ENCODE data around the gene DOK4. TPM values are rescaled to one million over a fixed set of nuclear protein-coding genes. Genes with fewer than 3 reads are reported as not detected.

Gene DOK4
- total RNA-seq, 2 experiments from 2014 or later, result 2.4 to 2.9 TPM

- no peak for TF ChIP-seq CTCF (IDR thresholded peaks at IDR 0.05)
- peaks cover 5% of the 10 kb centered on the region for H3K4me1 Mint-ChIP-seq (ENCODE audit: low read depth)
- ChIA-PET POLR2A (no interaction called here), CTCF (no interaction called here)
- H3K27me3 Mint-ChIP-seq, result no peaks in the 10 kb centered on the region
- no peak for DNase-seq
- no peak overlapping the region for H3K27ac Mint-ChIP-seq
- H3K9me3 Mint-ChIP-seq, result no peaks in the 10 kb centered on the region
- peaks cover 52% of the 10 kb centered on the region for H3K36me3 Mint-ChIP-seq (ENCODE audit: low read depth)
- Histone ChIP-seq H3K4me3 (ENCODE audit: low read length) (no peak overlapping the region), H3K27me3 (ENCODE audit: control insufficient read depth in 1 of 2, insufficient read depth in 2 of 2, low read length in 2 of 2) (no peaks in the 10 kb centered on the region), H3K4me1 (ENCODE audit: insufficient read depth, low read length) (peaks cover 3% of the 10 kb centered on the region), H3K9me3 (ENCODE audit: control insufficient read depth in 1 of 2, insufficient read depth in 1 of 2, low read length in 2 of 2) (no peaks in the 10 kb centered on the region), H3K36me3 (ENCODE audit: insufficient read depth, low read length) (peaks cover 48% of the 10 kb centered on the region), H3K27ac (ENCODE audit: low read depth in 1 of 2, low read length in 2 of 2) (no peak overlapping the region)
- no peak overlapping the region for H3K4me3 Mint-ChIP-seq
- intact Hi-C loops (cut with DNase I, micrococcal nuclease), result no loop called here
- ATAC-seq (ENCODE audit: poor library complexity), result no peak
Measured at GRCh38 chr16:57427307-57427706, 59.0 kb downstream of the DOK4 start.

- no peak overlapping the region for H3K4me3 Mint-ChIP-seq
- no peak for TF ChIP-seq CTCF (IDR thresholded peaks at IDR 0.05)
- peaks cover 3% of the 10 kb centered on the region for H3K4me1 Mint-ChIP-seq (ENCODE audit: low read depth)
- no peak overlapping the region for H3K27ac ChIP-seq (ENCODE audit: low read depth in 1 of 2, low read length in 2 of 2)
- H3K36me3 Mint-ChIP-seq (ENCODE audit: low read depth), result peaks cover 44% of the 10 kb centered on the region
- H3K27me3 ChIP-seq (ENCODE audit: control insufficient read depth in 1 of 2, insufficient read depth in 2 of 2, low read length in 2 of 2), result no peaks in the 10 kb centered on the region
- no peaks in the 10 kb centered on the region for H3K4me1 ChIP-seq (ENCODE audit: insufficient read depth, low read length)
- no peak overlapping the region for H3K27ac Mint-ChIP-seq
- H3K36me3 ChIP-seq (ENCODE audit: insufficient read depth, low read length), result peaks cover 38% of the 10 kb centered on the region
- no peaks in the 10 kb centered on the region for H3K27me3 Mint-ChIP-seq
- ATAC-seq (ENCODE audit: poor library complexity) (no peak), DNase-seq (no peak)
- intact Hi-C loops (cut with DNase I, micrococcal nuclease), result no loop called here
- H3K4me3 ChIP-seq (ENCODE audit: low read length), result no peak overlapping the region
- CTCF ChIA-PET, result no interaction called here
- no peaks in the 10 kb centered on the region for H3K9me3 Mint-ChIP-seq
- POLR2A ChIA-PET, result no interaction called here
- no peaks in the 10 kb centered on the region for H3K9me3 ChIP-seq (ENCODE audit: control insufficient read depth in 1 of 2, insufficient read depth in 1 of 2, low read length in 2 of 2)
Measured at GRCh38 chr16:57426356-57426755, 59.9 kb downstream of the DOK4 start.

GRCh38 chr16:57424583-57424982 lies 61.7 kb downstream of the DOK4 start:
- no peak for DNase-seq
- no peak overlapping the region for H3K4me3 ChIP-seq (ENCODE audit: low read length)
- Mint-ChIP-seq H3K9me3 (no peaks in the 10 kb centered on the region), H3K27me3 (no peaks in the 10 kb centered on the region), H3K4me1 (ENCODE audit: low read depth) (peaks cover 2% of the 10 kb centered on the region), H3K4me3 (no peak overlapping the region), H3K27ac (no peak overlapping the region), H3K36me3 (ENCODE audit: low read depth) (peaks cover 26% of the 10 kb centered on the region)
- ChIA-PET POLR2A (no interaction called here), CTCF (no interaction called here)
- no peaks in the 10 kb centered on the region for H3K9me3 ChIP-seq (ENCODE audit: control insufficient read depth in 1 of 2, insufficient read depth in 1 of 2, low read length in 2 of 2)
- H3K4me1 ChIP-seq (ENCODE audit: insufficient read depth, low read length), result no peaks in the 10 kb centered on the region
- H3K27ac ChIP-seq (ENCODE audit: low read depth in 1 of 2, low read length in 2 of 2), result no peak overlapping the region
- H3K36me3 ChIP-seq (ENCODE audit: insufficient read depth, low read length), result peaks cover 21% of the 10 kb centered on the region
- ATAC-seq (ENCODE audit: poor library complexity), result no peak
- no peaks in the 10 kb centered on the region for H3K27me3 ChIP-seq (ENCODE audit: control insufficient read depth in 1 of 2, insufficient read depth in 2 of 2, low read length in 2 of 2)
- intact Hi-C loops (cut with DNase I, micrococcal nuclease), result no loop called here
- TF ChIP-seq CTCF (IDR thresholded peaks at IDR 0.05), result no peak

Data from CD4-positive, alpha-beta T cell (primary cell).